GM12865 (cell line): Measurements from ENCODE around the gene MICU2.

Experiments
- DNase-seq: peaks from one replicate; pipeline ENCODE4 v3.0.0; 2010; ENCODE audit warnings: low read depth
- H3K4me3 ChIP-seq: 2 replicates; pipeline ENCODE4 v1.5.1; 2011; ENCODE audit warnings: mild to moderate bottlenecking, low read depth, low read length, control low read depth
- TF ChIP-seq, protein P1 (sequence below): IDR thresholded peaks from 2 replicates; pipeline ENCODE4 v1.5.1; 2011; ENCODE audit warnings: low read length, control low read depth, low read depth, inconsistent platforms; ENCODE audit not compliant: insufficient read depth; ENCODE audit errors: missing control alignments

The MICU2 gene

DNA sequence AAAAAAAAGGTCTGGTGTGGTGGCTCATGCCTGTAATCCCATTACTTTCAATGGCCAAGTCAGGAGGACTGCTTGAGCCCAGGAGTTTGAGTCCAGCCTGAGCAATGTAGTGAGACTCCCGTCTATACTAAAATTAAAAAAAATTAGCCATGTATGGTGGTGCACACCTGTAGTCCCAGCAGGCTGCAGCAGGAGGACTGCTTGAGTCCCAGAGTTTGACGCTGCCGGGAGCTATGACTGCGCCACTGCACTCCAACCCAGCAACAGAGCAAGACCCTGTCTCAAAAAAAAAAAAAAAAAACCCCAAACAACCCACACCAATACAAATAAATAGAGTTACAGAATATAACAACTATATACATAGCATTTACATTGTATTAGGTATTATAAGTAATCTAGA is 65.7 kb downstream of the MICU2 start:
- TF ChIP-seq, protein P1, sequence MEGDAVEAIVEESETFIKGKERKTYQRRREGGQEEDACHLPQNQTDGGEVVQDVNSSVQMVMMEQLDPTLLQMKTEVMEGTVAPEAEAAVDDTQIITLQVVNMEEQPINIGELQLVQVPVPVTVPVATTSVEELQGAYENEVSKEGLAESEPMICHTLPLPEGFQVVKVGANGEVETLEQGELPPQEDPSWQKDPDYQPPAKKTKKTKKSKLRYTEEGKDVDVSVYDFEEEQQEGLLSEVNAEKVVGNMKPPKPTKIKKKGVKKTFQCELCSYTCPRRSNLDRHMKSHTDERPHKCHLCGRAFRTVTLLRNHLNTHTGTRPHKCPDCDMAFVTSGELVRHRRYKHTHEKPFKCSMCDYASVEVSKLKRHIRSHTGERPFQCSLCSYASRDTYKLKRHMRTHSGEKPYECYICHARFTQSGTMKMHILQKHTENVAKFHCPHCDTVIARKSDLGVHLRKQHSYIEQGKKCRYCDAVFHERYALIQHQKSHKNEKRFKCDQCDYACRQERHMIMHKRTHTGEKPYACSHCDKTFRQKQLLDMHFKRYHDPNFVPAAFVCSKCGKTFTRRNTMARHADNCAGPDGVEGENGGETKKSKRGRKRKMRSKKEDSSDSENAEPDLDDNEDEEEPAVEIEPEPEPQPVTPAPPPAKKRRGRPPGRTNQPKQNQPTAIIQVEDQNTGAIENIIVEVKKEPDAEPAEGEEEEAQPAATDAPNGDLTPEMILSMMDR = no peak
- no peak for DNase-seq
- H3K4me3 ChIP-seq = no peak overlapping the region

DNA sequence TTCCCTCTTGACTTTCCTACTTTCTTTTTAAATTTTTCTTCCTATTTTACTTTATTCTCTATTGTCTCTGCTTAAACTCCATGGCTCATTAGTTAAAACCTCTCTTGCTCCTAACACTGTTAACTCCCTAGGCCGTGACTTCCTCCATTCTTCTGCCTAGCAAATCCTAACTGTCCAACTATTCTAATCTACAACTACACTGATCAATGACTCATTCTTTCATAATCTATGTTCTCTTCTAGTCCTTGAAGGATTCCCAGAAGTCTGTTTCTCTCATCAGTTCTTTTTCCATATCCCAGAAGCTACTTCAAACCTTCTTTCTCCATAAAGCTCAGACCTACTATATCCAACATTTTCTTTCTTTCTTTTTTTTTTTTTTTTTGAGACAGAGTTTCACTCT is 66.9 kb downstream of the MICU2 start:
- H3K4me3 ChIP-seq = no peak overlapping the region
- no peak for DNase-seq
- TF ChIP-seq, protein P1 = no peak

DNA sequence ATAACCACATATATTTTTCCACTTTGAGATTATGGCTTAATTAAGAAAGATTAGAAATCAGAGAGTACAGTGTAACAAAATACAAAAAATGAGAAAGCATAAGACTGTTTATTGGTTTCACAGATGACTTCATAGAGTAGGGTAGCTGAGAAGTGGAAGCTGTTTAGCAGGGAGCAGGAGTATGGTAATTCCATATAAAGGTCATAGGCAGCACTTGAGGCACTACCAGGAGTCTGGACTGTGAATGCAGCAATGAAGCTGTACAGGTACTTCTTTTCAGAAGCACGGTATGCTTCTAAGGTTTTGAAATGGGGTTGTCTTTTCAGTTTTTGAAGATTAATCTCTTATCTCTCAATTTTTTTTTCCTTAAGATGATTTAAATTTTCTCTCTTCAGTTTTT is 69.2 kb downstream of the MICU2 start:
- TF ChIP-seq, protein P1 = no peak
- DNase-seq = no peak
- H3K4me3 ChIP-seq = no peak overlapping the region

DNA sequence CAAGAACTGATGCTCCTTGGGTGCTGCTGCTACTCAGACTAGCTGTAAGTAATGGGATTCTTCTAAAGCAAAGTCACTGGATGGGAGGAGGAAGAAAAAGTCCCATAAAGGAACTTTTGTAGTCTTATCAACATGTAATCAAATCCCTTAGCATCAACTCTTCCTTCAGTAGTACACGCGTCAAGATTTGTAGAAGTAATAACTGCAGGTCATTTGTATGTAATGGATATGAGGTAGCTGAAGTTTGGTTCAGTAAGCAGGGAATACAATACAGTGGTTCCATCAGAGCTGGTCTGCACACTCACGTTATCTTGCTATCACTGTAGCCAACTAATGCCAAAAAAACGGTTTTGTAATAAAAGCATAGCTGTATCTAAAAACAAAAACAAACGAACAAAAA is 72.5 kb downstream of the MICU2 start:
- no peak for DNase-seq
- TF ChIP-seq, protein P1 = no peak
- H3K4me3 ChIP-seq = no peak overlapping the region

DNA sequence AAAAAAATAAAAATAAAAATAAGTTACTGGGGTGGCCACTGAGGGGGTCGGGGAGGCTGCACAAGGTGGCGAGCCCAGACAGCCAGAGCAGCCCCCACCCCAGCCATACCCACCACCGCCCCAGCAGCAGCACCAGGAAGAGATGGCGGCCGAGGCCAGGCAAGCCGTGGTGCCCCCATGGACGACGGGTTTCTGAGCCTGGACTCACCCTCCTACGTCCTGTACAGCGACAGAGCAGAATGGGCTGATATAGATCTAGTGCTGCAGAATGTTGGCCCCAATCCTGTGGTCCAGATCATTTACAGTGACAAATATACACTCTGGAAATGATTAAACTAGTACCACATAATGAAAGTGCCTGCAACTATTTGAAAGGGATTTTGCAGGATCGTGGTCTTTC is 73.3 kb downstream of the MICU2 start:
- no peak overlapping the region for H3K4me3 ChIP-seq
- DNase-seq = no peak
- TF ChIP-seq, protein P1 = no peak

DNA sequence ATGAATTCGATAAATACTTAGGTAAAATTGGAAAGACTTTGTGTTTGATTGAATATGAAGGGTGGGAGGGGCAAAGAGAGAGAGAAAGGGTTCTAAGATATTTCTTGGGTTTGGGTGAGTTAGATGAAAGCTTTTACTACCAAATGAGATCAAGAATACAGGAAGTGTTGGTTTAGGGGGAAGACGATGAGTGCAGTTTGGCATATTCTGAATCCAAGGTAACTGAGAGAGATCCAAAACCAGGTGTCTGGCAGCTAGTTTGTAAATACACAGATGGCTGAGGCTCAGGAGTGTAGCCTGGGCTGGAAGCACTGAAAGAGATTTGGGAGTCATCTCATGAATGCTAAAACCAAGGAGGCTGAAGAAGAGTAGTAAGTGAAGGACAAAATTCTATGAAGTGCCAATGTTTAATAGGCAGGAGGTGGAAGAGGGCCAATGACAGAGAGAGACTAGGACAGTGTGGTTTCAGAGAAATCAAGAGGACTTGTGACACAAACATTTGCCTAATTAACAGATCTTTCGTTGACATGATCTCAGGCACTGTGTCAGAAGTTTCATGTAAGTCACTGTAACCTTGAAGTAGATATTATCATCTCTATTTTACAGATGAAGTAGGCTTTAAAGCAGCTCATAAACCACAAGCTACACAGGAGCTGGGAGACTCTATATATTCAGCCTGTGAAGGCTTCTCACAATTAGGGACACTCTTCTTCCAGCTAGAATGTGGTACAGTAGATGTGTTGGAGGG is 74.7 kb downstream of the MICU2 start:
- DNase-seq = no peak
- no peak overlapping the region for H3K4me3 ChIP-seq
- TF ChIP-seq, protein P1 = no peak

DNA sequence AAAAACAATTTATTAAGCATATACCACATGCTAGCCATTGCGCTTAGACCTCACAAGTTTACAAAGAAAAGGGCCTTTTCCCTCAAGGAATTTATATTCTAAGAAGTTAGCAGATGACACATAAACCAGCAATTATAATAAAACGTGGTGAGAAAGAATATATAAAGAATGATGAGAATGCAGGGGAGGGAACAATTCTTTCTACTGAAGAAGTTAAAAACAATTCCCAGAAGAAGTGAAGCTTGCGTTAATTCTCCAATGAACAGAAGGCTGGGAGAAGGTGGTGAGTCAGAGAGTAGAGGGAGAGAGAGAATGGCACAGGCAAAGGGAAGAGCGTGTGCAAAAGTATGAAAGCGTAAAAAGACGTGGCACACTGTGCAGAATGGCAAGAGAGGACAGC is 75.4 kb downstream of the MICU2 start:
- H3K4me3 ChIP-seq = no peak overlapping the region
- TF ChIP-seq, protein P1 = no peak
- no peak for DNase-seq
